Nephron progenitor cell (in vitro differentiated cells): ENCODE data around the gene DCLK2.

Experiments used
- DNase-seq: peaks from one replicate; pipeline ENCODE4 v3.0.0; 2021
- H3K27ac Mint-ChIP-seq: 2 replicates; pipeline ENCODE4 v1.8.0; 2021; ENCODE audit warnings: mild to moderate bottlenecking, moderate library complexity, mixed read lengths
- H3K27me3 Mint-ChIP-seq: 2 replicates; pipeline ENCODE4 v1.8.0; 2021; ENCODE audit warnings: mild to moderate bottlenecking, low read depth, mixed read lengths; ENCODE audit not compliant: poor library complexity
- H3K36me3 Mint-ChIP-seq: 2 replicates; pipeline ENCODE4 v1.8.0; 2021; ENCODE audit warnings: low read depth, mixed read lengths
- H3K4me1 Mint-ChIP-seq: 2 replicates; pipeline ENCODE4 v1.8.0; 2021; ENCODE audit warnings: mixed read lengths
- H3K4me3 Mint-ChIP-seq: 2 replicates; pipeline ENCODE4 v1.8.0; 2021; ENCODE audit warnings: mild to moderate bottlenecking, moderate library complexity, mixed read lengths
- H3K9me3 Mint-ChIP-seq: 2 replicates; pipeline ENCODE4 v1.8.0; 2021; ENCODE audit warnings: mild to moderate bottlenecking, moderate library complexity, mixed read lengths
- CTCF ChIP-seq: fragments of 200-600 bp; sonication (generic); IDR thresholded peaks from 2 replicates; pipeline ENCODE4 v1.5.0; 2021; ENCODE audit warnings: antibody characterized with exemption

DCLK2 gene

GRCh38 chr4:150061086-150061776 is 17.0 kb upstream of the DCLK2 start:
- Mint-ChIP-seq H3K36me3 (no peaks in the 10 kb centered on the region), H3K9me3 (peaks cover 20% of the 10 kb centered on the region), H3K4me1 (no peaks in the 10 kb centered on the region), H3K4me3 (no peak overlapping the region), H3K27ac (no peak overlapping the region), H3K27me3 (peaks cover 19% of the 10 kb centered on the region)
- no peak for DNase-seq
- TF ChIP-seq CTCF, result no peak

- H3K4me1 Mint-ChIP-seq, result no peaks in the 10 kb centered on the region
- H3K9me3 Mint-ChIP-seq, result peaks cover 9% of the 10 kb centered on the region
- TF ChIP-seq CTCF, result no peak
- H3K4me3 Mint-ChIP-seq, result no peak overlapping the region
- DNase-seq, result no peak
- H3K27ac Mint-ChIP-seq, result no peak overlapping the region
- H3K36me3 Mint-ChIP-seq, result no peaks in the 10 kb centered on the region
- H3K27me3 Mint-ChIP-seq, result peaks cover 18% of the 10 kb centered on the region
These were observed 15.1 kb upstream of the DCLK2 start for GRCh38 chr4:150063128-150063527.

GRCh38 chr4:150065740-150066139 is 12.5 kb upstream of the DCLK2 start:
- DNase-seq, result no peak
- no peak for TF ChIP-seq CTCF
- H3K27me3 Mint-ChIP-seq, result peaks cover 20% of the 10 kb centered on the region
- no peak overlapping the region for H3K27ac Mint-ChIP-seq
- H3K4me3 Mint-ChIP-seq, result no peak overlapping the region
- peaks cover 9% of the 10 kb centered on the region for H3K9me3 Mint-ChIP-seq
- H3K4me1 Mint-ChIP-seq, result no peaks in the 10 kb centered on the region
- no peaks in the 10 kb centered on the region for H3K36me3 Mint-ChIP-seq

- no peak for DNase-seq
- Mint-ChIP-seq H3K9me3 (peaks cover 9% of the 10 kb centered on the region), H3K27ac (no peak overlapping the region), H3K4me1 (no peaks in the 10 kb centered on the region), H3K36me3 (no peaks in the 10 kb centered on the region), H3K27me3 (peaks cover 16% of the 10 kb centered on the region), H3K4me3 (no peak overlapping the region)
- no peak for TF ChIP-seq CTCF
These were observed 10.4 kb upstream of the DCLK2 start for GRCh38 chr4:150067859-150068258.

- DNase-seq, result no peak
- no peaks in the 10 kb centered on the region for H3K4me1 Mint-ChIP-seq
- H3K9me3 Mint-ChIP-seq, result peaks cover 9% of the 10 kb centered on the region
- H3K36me3 Mint-ChIP-seq, result no peaks in the 10 kb centered on the region
- H3K4me3 Mint-ChIP-seq, result no peak overlapping the region
- no peak for TF ChIP-seq CTCF
- H3K27ac Mint-ChIP-seq, result no peak overlapping the region
- H3K27me3 Mint-ChIP-seq, result peaks cover 20% of the 10 kb centered on the region
These were observed 9.8 kb upstream of the DCLK2 start for GRCh38 chr4:150068300-150068960.

GRCh38 chr4:150069353-150069752 is 8.9 kb upstream of the DCLK2 start:
- H3K4me1 Mint-ChIP-seq, result no peaks in the 10 kb centered on the region
- no peak overlapping the region for H3K4me3 Mint-ChIP-seq

More at GRCh38 chr4:150069353-150069752, 8.9 kb upstream of the DCLK2 start:
- Mint-ChIP-seq H3K9me3 (peaks cover 9% of the 10 kb centered on the region), H3K27me3 (peaks cover 16% of the 10 kb centered on the region), H3K27ac (no peak overlapping the region), H3K36me3 (no peaks in the 10 kb centered on the region)
- no peak for TF ChIP-seq CTCF
- no peak for DNase-seq
